Breast epithelium (tissue), 3 donors: ENCODE results near the gene ADCY2.

ENCODE experiments used
- POLR2A ChIP-seq: fragments of 450-650 bp; IDR thresholded peaks from one replicate; pipeline ENCODE4 v1.6.1; 2016; ENCODE audit warnings: antibody characterized with exemption, mild to moderate bottlenecking, moderate library complexity
- TF ChIP-seq, protein P1 (sequence below), 3 donors: fragments of 450-650 bp; IDR thresholded peaks; one replicate each; pipeline ENCODE4 v1.5.1; 2016 to 2017; ENCODE audit warnings: antibody characterized with exemption in 3 of 3, mild to moderate bottlenecking in 3 of 3, moderate library complexity in 3 of 3

GRCh38 chr5:7842531-7842930 is 446.6 kb downstream of the ADCY2 start:
- TF ChIP-seq, protein P1, sequence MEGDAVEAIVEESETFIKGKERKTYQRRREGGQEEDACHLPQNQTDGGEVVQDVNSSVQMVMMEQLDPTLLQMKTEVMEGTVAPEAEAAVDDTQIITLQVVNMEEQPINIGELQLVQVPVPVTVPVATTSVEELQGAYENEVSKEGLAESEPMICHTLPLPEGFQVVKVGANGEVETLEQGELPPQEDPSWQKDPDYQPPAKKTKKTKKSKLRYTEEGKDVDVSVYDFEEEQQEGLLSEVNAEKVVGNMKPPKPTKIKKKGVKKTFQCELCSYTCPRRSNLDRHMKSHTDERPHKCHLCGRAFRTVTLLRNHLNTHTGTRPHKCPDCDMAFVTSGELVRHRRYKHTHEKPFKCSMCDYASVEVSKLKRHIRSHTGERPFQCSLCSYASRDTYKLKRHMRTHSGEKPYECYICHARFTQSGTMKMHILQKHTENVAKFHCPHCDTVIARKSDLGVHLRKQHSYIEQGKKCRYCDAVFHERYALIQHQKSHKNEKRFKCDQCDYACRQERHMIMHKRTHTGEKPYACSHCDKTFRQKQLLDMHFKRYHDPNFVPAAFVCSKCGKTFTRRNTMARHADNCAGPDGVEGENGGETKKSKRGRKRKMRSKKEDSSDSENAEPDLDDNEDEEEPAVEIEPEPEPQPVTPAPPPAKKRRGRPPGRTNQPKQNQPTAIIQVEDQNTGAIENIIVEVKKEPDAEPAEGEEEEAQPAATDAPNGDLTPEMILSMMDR (IDR thresholded peaks at IDR 0.05) = no peak
- TF ChIP-seq POLR2A = no peak
